WTC11 (cell line): ENCODE results near the gene MR1.

Source experiments
- ATF1 ChIP-seq: sonication (generic); formaldehyde crosslinking; IDR thresholded peaks from 2 replicates; pipeline ENCODE4 v1.8.1; 2023; ENCODE audit warnings: mild to moderate bottlenecking, moderate library complexity, missing genetic modification reagents
- ESRRA ChIP-seq: sonication (generic); formaldehyde crosslinking; IDR thresholded peaks from 2 replicates; pipeline ENCODE4 v1.8.1; 2022; ENCODE audit warnings: mild to moderate bottlenecking, missing genetic modification reagents, borderline replicate concordance
- MAX ChIP-seq: sonication (generic); formaldehyde crosslinking; IDR thresholded peaks from 2 replicates; pipeline ENCODE4 v1.8.0; 2022; ENCODE audit warnings: mild to moderate bottlenecking, missing genetic modification reagents
- MLX ChIP-seq: sonication (generic); formaldehyde crosslinking; IDR thresholded peaks from 2 replicates; pipeline ENCODE4 v1.8.1; 2023; ENCODE audit warnings: mild to moderate bottlenecking, missing genetic modification reagents, moderate library complexity
- NFYB ChIP-seq: sonication (generic); formaldehyde crosslinking; conservative IDR thresholded peaks from 2 replicates; pipeline ENCODE4 v1.8.0; 2022; ENCODE audit warnings: low read depth, missing genetic modification reagents
- RELA ChIP-seq: sonication (generic); formaldehyde crosslinking; IDR thresholded peaks from 2 replicates; pipeline ENCODE4 v1.8.1; 2022; ENCODE audit warnings: missing genetic modification reagents, mild to moderate bottlenecking, borderline replicate concordance
- ZBTB21 ChIP-seq: sonication (generic); formaldehyde crosslinking; IDR thresholded peaks from 2 replicates; pipeline ENCODE4 v1.8.1; 2023; ENCODE audit warnings: mild to moderate bottlenecking, missing genetic modification reagents, borderline replicate concordance
- ZNF219 ChIP-seq: sonication (generic); formaldehyde crosslinking; IDR thresholded peaks from 2 replicates; pipeline ENCODE4 v1.8.0; 2023; ENCODE audit warnings: missing genetic modification reagents, mild to moderate bottlenecking, borderline replicate concordance
- ZNF232 ChIP-seq: sonication (generic); formaldehyde crosslinking; IDR thresholded peaks from 2 replicates; pipeline ENCODE4 v1.8.0; 2022; ENCODE audit warnings: mild to moderate bottlenecking, missing genetic modification reagents
- TF ChIP-seq, protein P1 (sequence below): sonication (generic); formaldehyde crosslinking; IDR thresholded peaks from 2 replicates; pipeline ENCODE4 v1.8.0; 2022; ENCODE audit warnings: mild to moderate bottlenecking, missing genetic modification reagents
- TF ChIP-seq, protein P2 (sequence below): fragments of 200-600 bp; IDR thresholded peaks from 2 replicates; pipeline ENCODE4 v1.8.0; 2022; ENCODE audit warnings: antibody characterized with exemption
- TF ChIP-seq, protein P3 (sequence below): sonication (generic); formaldehyde crosslinking; IDR thresholded peaks from 2 replicates; pipeline ENCODE4 v1.8.1; 2022; ENCODE audit warnings: mild to moderate bottlenecking, moderate library complexity, missing genetic modification reagents
- TF ChIP-seq, protein P4 (sequence below): sonication (generic); formaldehyde crosslinking; IDR thresholded peaks from 2 replicates; pipeline ENCODE4 v1.8.1; 2022; ENCODE audit warnings: missing genetic modification reagents, borderline replicate concordance

DNA sequence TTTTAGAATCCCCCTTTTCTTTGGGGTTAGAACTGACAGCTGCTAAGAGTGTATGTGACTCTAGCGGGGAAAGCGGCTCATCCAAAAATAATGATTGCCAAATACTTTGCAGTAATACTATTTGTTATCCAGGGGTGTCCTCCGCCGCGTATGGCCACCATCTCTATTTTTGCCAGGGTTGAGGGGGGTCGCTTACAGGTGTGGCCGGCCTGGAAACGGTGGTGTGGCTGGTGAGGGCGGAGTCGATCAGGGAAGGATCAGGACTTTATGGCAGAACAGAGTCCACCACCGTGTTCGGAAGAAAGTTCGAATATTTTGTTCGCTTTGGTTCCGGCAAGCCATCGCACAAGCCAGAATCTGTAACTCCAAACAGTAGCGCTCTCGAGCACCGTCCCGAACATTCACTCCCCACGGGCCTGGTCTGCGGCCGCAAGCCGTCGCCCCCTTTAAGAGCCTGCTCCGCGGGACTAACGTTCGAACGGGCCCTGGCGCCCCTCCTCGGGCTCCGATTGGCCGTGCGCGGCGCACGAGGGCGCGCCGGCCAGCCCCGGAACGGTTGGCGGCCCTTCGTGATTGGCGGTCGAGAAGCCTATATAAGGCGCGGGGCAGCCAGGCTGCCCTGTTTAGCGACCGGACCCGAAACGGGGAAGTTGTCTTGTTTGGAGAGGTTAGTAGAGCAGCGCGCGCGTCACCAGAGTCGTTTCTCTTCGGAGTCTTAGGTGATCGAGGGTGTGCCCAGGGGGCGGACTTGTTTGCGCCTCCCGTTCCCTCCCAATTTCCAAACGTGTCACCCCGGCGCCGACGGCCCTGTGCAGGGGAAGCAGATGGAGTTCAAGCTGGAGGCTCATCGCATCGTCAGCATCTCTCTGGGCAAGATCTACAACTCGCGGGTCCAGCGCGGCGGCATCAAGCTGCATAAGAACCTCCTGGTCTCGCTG lies 54.6 kb downstream of the MR1 start, which contains the start of gene IER5:
- TF ChIP-seq MAX (CRISPR knock-in tag) (peak; percentile 93), RELA (CRISPR knock-in tag) (no peak), NFYB (CRISPR knock-in tag) (peak; percentile 65), ZNF219 (CRISPR knock-in tag) (no peak), ATF1 (CRISPR knock-in tag) (no peak), ZNF232 (peak; percentile 80; the same call in 1 of the 2 replicates), MLX (CRISPR knock-in tag) (no peak), ESRRA (CRISPR knock-in tag) (0 out of 2 replicates have a peak, but pooled peaks have one; percentile 22), ZBTB21 (CRISPR knock-in tag) (no peak)
- TF ChIP-seq, protein P1, sequence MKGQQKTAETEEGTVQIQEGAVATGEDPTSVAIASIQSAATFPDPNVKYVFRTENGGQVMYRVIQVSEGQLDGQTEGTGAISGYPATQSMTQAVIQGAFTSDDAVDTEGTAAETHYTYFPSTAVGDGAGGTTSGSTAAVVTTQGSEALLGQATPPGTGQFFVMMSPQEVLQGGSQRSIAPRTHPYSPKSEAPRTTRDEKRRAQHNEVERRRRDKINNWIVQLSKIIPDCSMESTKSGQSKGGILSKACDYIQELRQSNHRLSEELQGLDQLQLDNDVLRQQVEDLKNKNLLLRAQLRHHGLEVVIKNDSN (CRISPR knock-in tag), result peak; percentile 88
- TF ChIP-seq, protein P2, sequence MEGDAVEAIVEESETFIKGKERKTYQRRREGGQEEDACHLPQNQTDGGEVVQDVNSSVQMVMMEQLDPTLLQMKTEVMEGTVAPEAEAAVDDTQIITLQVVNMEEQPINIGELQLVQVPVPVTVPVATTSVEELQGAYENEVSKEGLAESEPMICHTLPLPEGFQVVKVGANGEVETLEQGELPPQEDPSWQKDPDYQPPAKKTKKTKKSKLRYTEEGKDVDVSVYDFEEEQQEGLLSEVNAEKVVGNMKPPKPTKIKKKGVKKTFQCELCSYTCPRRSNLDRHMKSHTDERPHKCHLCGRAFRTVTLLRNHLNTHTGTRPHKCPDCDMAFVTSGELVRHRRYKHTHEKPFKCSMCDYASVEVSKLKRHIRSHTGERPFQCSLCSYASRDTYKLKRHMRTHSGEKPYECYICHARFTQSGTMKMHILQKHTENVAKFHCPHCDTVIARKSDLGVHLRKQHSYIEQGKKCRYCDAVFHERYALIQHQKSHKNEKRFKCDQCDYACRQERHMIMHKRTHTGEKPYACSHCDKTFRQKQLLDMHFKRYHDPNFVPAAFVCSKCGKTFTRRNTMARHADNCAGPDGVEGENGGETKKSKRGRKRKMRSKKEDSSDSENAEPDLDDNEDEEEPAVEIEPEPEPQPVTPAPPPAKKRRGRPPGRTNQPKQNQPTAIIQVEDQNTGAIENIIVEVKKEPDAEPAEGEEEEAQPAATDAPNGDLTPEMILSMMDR, result no peak
- TF ChIP-seq, protein P3, sequence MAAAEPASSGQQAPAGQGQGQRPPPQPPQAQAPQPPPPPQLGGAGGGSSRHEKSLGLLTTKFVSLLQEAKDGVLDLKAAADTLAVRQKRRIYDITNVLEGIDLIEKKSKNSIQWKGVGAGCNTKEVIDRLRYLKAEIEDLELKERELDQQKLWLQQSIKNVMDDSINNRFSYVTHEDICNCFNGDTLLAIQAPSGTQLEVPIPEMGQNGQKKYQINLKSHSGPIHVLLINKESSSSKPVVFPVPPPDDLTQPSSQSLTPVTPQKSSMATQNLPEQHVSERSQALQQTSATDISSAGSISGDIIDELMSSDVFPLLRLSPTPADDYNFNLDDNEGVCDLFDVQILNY (CRISPR knock-in tag), result peak; percentile 58; the same call in 1 of the 2 replicates
- TF ChIP-seq, protein P4, sequence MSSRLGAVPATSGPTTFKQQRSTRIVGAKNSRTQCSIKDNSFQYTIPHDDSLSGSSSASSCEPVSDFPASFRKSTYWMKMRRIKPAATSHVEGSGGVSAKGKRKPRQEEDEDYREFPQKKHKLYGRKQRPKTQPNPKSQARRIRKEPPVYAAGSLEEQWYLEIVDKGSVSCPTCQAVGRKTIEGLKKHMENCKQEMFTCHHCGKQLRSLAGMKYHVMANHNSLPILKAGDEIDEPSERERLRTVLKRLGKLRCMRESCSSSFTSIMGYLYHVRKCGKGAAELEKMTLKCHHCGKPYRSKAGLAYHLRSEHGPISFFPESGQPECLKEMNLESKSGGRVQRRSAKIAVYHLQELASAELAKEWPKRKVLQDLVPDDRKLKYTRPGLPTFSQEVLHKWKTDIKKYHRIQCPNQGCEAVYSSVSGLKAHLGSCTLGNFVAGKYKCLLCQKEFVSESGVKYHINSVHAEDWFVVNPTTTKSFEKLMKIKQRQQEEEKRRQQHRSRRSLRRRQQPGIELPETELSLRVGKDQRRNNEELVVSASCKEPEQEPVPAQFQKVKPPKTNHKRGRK, result no peak
